ENCODE measurements around the gene GTF3C2. TPM values are rescaled to one million over a fixed set of nuclear protein-coding genes. Genes with fewer than 3 reads are reported as not detected.

GTF3C2 gene
- total and polyA plus RNA-seq, 4 donors: 9.7 to 20.6 (median 14.7) TPM

DNA sequence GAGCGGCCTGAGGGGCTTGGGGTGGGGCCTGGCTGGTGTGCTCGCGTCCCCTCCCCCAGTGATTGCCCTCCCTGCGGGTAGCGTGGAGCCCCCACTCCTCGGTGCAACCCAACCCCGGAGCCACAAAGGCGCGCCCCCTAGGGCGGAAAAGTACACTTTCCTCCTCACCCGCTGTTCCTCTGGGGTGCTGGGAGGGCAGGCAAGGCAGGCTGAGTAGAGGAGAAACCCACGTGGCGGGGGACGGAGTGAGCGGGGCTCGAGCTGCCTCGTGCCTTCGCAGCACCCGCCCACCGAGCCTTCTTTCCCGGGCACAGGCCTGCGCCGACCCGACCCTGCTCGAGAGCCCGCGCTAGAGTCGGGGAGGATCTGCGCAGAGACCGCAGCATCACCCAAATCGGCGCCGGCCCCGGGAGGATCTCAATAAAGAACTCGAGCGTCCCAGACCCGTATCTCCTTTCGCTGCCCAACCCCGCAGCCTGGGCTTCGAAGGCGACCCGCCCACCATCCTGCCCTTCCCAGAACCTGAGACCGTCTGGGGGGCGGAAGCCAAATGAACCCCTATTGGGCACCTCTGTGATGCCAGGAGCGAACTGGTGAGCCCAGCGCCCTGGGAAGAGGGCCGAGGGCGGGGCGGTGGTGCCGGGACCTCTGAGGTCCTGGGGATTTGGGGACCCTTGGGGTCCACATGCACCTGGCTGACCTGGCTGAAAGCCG lies 49.8 kb downstream of the GTF3C2 start:
- Histone ChIP-seq H3K36me3 (ENCODE audit: control insufficient read depth in 4 of 4, insufficient read depth in 3 of 4, low read depth in 1 of 4, low read length in 3 of 4) (peaks cover 0 to 11% (median under 1%) of the 10 kb centered on the region in 4 donors), H3K9ac (ENCODE audit: low read depth in 1 of 2, low read length in 2 of 2) (no peak overlapping the region), H3K27ac (ENCODE audit: low read depth in 1 of 2, low read length in 2 of 2) (no peak overlapping the region), H3K27me3 (ENCODE audit: control insufficient read depth in 4 of 4, insufficient read depth in 4 of 4, low read length in 3 of 4) (peaks cover 0 to 5% (median 1%) of the 10 kb centered on the region in 4 donors), H3K9me3 (ENCODE audit: control insufficient read depth in 4 of 4, low read length in 3 of 4) (no peaks in the 10 kb centered on the region), H3K4me3 (ENCODE audit: low read depth in 1 of 3, low read length in 3 of 3) (no peak overlapping the region), H3K4me1 (ENCODE audit: control insufficient read depth in 4 of 4, insufficient read depth in 4 of 4, low read length in 3 of 4) (peaks cover 3 to 30% (median 11%) of the 10 kb centered on the region in 4 donors)
- WGBS: 12% methylated on average over 51 of the region's 51 CpGs
- DNase-seq (ENCODE audit: low spot score): no peak
- TF ChIP-seq TAF1 (conservative IDR thresholded peaks at IDR 0.05) (no peak), MAX (IDR thresholded peaks at IDR 0.05) (no peak), YY1 (IDR thresholded peaks at IDR 0.05) (no peak), RXRA (IDR thresholded peaks at IDR 0.05) (no peak), GABPA (IDR thresholded peaks at IDR 0.05 in 1 of 2, conservative IDR thresholded peaks at IDR 0.05 in 1 of 2) (no peak), JUND (IDR thresholded peaks at IDR 0.05) (no peak), SP1 (IDR thresholded peaks at IDR 0.05) (no peak), HNF4A (conservative IDR thresholded peaks at IDR 0.05) (no peak), RAD21 (IDR thresholded peaks at IDR 0.05) (no peak), HNF4G (IDR thresholded peaks at IDR 0.05) (no peak), EGR1 (IDR thresholded peaks at IDR 0.05; ENCODE audit: low read depth in 2 of 2) (no peak), NR2F2 (IDR thresholded peaks at IDR 0.05) (no peak), FOXA2 (IDR thresholded peaks at IDR 0.05) (no peak), ATF3 (IDR thresholded peaks at IDR 0.05) (no peak), FOXA1 (IDR thresholded peaks at IDR 0.05) (no peak)
- TF ChIP-seq, protein P1, sequence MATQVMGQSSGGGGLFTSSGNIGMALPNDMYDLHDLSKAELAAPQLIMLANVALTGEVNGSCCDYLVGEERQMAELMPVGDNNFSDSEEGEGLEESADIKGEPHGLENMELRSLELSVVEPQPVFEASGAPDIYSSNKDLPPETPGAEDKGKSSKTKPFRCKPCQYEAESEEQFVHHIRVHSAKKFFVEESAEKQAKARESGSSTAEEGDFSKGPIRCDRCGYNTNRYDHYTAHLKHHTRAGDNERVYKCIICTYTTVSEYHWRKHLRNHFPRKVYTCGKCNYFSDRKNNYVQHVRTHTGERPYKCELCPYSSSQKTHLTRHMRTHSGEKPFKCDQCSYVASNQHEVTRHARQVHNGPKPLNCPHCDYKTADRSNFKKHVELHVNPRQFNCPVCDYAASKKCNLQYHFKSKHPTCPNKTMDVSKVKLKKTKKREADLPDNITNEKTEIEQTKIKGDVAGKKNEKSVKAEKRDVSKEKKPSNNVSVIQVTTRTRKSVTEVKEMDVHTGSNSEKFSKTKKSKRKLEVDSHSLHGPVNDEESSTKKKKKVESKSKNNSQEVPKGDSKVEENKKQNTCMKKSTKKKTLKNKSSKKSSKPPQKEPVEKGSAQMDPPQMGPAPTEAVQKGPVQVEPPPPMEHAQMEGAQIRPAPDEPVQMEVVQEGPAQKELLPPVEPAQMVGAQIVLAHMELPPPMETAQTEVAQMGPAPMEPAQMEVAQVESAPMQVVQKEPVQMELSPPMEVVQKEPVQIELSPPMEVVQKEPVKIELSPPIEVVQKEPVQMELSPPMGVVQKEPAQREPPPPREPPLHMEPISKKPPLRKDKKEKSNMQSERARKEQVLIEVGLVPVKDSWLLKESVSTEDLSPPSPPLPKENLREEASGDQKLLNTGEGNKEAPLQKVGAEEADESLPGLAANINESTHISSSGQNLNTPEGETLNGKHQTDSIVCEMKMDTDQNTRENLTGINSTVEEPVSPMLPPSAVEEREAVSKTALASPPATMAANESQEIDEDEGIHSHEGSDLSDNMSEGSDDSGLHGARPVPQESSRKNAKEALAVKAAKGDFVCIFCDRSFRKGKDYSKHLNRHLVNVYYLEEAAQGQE (IDR thresholded peaks at IDR 0.05): no peak
- TF ChIP-seq, protein P2, sequence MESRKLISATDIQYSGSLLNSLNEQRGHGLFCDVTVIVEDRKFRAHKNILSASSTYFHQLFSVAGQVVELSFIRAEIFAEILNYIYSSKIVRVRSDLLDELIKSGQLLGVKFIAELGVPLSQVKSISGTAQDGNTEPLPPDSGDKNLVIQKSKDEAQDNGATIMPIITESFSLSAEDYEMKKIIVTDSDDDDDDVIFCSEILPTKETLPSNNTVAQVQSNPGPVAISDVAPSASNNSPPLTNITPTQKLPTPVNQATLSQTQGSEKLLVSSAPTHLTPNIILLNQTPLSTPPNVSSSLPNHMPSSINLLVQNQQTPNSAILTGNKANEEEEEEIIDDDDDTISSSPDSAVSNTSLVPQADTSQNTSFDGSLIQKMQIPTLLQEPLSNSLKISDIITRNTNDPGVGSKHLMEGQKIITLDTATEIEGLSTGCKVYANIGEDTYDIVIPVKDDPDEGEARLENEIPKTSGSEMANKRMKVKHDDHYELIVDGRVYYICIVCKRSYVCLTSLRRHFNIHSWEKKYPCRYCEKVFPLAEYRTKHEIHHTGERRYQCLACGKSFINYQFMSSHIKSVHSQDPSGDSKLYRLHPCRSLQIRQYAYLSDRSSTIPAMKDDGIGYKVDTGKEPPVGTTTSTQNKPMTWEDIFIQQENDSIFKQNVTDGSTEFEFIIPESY (IDR thresholded peaks at IDR 0.05): no peak
- TF ChIP-seq, protein P3, sequence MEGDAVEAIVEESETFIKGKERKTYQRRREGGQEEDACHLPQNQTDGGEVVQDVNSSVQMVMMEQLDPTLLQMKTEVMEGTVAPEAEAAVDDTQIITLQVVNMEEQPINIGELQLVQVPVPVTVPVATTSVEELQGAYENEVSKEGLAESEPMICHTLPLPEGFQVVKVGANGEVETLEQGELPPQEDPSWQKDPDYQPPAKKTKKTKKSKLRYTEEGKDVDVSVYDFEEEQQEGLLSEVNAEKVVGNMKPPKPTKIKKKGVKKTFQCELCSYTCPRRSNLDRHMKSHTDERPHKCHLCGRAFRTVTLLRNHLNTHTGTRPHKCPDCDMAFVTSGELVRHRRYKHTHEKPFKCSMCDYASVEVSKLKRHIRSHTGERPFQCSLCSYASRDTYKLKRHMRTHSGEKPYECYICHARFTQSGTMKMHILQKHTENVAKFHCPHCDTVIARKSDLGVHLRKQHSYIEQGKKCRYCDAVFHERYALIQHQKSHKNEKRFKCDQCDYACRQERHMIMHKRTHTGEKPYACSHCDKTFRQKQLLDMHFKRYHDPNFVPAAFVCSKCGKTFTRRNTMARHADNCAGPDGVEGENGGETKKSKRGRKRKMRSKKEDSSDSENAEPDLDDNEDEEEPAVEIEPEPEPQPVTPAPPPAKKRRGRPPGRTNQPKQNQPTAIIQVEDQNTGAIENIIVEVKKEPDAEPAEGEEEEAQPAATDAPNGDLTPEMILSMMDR (IDR thresholded peaks at IDR 0.05; ENCODE audit: low read depth, low read length, missing input control): no peak

Data from liver (tissue), 9 donors.